Measurements from ENCODE around the gene LRFN2.

Gene LRFN2

DNA sequence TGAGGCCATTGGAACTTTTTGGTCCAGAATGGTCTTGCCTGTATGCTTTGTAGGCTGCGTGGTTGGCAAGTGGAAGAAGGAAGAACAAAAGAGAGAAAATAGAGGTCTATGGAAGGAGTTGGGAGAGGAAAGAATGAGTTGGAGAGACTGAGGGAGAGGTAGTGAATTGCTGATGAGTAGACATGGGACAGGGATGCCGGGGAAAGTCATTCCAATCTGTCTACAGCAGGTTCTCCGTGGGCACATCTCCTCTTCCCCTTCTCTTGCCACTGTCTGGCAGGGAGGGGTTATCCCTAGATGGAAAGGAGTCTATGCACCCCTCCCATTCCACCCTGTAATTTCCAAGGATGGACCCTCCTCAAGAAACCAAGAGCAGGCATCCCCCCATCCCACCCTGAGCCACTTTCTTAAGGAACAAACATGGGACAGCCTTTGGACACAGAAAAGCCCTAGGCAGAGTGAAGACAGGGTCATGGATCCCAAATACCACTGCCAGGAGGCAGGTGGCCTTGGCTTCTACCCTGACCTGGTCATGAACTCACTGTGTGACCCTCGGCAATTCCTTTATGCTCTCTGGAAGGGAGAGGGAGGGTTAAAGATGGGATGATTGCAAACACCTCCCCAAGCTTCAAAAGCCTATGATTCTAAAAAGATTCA lies 196.9 kb downstream of the LRFN2 start:
- DNase-seq (ENCODE audit: insufficient read length, low spot score) (no peak), FAIRE-seq (no peak)
- TF ChIP-seq POU2F2 (IDR thresholded peaks at IDR 0.05; ENCODE audit: low read depth, low read length) (no peak), POLR2A (IDR thresholded peaks at IDR 0.05; ENCODE audit: low read depth, low read length) (no peak), PAX5 (IDR thresholded peaks at IDR 0.05; ENCODE audit: insufficient read depth, low read length, severe bottlenecking) (no peak), POLR2AphosphoS5 (IDR thresholded peaks at IDR 0.05; ENCODE audit: low read depth, low read length) (no peak), TAF1 (IDR thresholded peaks at IDR 0.05; ENCODE audit: low read depth, low read length) (no peak), SPI1 (IDR thresholded peaks at IDR 0.05; ENCODE audit: low read depth, low read length) (no peak)

DNA sequence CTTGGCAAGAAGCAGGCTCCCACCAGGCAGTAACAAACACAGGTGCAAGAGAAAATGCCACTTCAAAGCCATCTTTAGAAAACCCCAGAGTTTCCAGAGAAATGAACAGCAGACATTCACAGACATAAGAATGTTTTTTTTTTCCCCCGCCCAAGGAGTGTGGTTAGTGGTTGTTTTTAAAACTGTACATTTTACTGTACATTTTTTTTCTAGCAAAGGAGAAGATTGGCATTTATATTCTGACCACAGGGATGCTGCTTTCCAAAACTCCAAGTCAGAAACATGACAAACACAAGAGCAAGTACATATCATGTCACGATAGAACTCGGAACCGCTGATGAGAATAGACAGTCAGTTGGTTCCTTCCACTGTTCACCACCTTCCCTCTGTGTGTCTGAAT lies 197.9 kb downstream of the LRFN2 start:
- FAIRE-seq (no peak), DNase-seq (ENCODE audit: insufficient read length, low spot score) (no peak)
- TF ChIP-seq SPI1 (IDR thresholded peaks at IDR 0.05; ENCODE audit: low read depth, low read length): no peak

DNA sequence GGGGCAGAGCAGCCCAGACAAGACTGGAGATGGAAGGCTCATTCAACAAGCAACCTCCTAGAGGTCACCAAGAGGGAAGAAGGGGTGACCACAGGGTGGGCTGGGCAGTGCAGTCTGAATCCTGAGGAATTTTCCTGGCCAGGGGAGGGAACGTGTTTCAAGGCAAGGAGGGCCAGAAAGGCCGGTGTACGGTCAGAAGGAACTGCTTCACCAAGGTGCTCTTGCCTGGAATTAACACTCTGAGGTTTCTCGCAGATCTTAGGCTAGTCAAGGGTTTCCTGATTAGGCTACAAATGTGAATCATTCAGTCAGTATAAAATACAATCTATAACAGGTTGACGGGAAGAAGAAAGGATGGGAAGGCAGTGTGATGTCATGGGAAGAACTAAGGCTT lies 199.3 kb downstream of the LRFN2 start:
- DNase-seq (ENCODE audit: insufficient read length, low spot score) (no peak), FAIRE-seq (no peak)
- TF ChIP-seq SPI1 (IDR thresholded peaks at IDR 0.05; ENCODE audit: low read depth, low read length) (no peak), POLR2AphosphoS5 (IDR thresholded peaks at IDR 0.05; ENCODE audit: low read depth, low read length) (no peak), POLR2A (IDR thresholded peaks at IDR 0.05; ENCODE audit: low read depth, low read length) (no peak), TAF1 (IDR thresholded peaks at IDR 0.05; ENCODE audit: low read depth, low read length) (no peak)

DNA sequence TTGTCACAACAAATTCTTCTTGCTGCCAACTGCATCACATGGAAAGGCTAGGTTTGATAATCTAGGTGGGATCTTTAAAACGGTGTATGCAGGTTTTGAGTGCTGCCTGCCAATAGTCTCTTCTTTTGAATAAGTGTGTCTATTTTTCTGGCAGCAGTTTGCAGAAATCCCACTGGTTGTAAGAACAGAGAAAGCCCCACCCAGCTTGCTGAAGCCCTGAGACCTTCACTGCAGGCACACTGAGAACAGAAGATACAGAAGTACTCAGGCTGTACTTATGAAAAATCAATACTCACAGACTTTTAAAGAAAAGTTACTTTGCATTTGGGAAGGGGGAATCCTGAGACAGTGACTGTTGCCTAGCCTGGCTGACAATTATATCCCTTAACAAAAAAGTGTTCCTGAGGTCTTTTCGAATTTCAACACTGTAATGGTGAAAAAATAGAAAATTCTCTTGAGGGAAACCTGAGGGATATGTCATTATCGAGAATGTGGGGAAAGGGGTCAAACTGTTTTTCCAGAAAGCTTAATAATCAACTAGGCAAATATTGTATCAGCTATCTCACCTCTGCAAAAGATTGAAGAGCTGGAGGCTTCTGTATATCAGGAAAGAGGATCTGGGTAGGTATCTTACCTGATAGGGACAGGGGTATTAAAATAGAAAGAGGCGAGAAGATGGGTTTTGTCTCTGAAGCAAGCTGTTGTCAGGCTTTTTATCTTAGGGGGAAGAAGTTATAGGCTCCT lies 199.9 kb downstream of the LRFN2 start:
- TF ChIP-seq POLR2A (IDR thresholded peaks at IDR 0.05; ENCODE audit: low read depth, low read length) (no peak), SPI1 (IDR thresholded peaks at IDR 0.05; ENCODE audit: low read depth, low read length) (no peak), PAX5 (IDR thresholded peaks at IDR 0.05; ENCODE audit: insufficient read depth, low read length, severe bottlenecking) (no peak), POU2F2 (IDR thresholded peaks at IDR 0.05; ENCODE audit: low read depth, low read length) (no peak), POLR2AphosphoS5 (IDR thresholded peaks at IDR 0.05; ENCODE audit: low read depth, low read length) (no peak), TAF1 (IDR thresholded peaks at IDR 0.05; ENCODE audit: low read depth, low read length) (no peak)
- DNase-seq (ENCODE audit: insufficient read length, low spot score) (no peak), FAIRE-seq (no peak)

DNA sequence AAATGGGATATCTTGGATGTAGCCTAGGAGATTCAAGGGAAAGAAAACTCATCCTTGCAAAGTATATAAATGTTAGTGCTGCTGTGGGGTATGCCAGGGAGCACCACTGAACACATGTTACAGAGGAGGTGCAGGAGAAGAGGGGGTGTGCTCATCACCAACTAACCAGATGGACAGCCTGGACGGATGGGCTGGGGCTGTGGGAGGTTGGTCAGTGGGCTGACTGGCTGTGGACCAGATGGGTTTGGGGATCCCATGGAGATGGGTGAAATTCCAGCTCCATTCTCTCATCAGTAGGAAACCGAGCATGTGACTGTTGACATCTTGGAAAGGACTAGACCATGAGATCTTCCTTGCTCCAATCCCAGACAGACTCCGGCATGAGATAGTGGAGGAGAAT lies 201.0 kb downstream of the LRFN2 start:
- FAIRE-seq: no peak
- TF ChIP-seq POLR2AphosphoS5 (IDR thresholded peaks at IDR 0.05; ENCODE audit: low read depth, low read length) (no peak), TAF1 (IDR thresholded peaks at IDR 0.05; ENCODE audit: low read depth, low read length) (no peak), POU2F2 (IDR thresholded peaks at IDR 0.05; ENCODE audit: low read depth, low read length) (no peak), POLR2A (IDR thresholded peaks at IDR 0.05; ENCODE audit: low read depth, low read length) (no peak), PAX5 (IDR thresholded peaks at IDR 0.05; ENCODE audit: insufficient read depth, low read length, severe bottlenecking) (no peak), SPI1 (IDR thresholded peaks at IDR 0.05; ENCODE audit: low read depth, low read length) (no peak)
- no peak for DNase-seq (ENCODE audit: insufficient read length, low spot score)

DNA sequence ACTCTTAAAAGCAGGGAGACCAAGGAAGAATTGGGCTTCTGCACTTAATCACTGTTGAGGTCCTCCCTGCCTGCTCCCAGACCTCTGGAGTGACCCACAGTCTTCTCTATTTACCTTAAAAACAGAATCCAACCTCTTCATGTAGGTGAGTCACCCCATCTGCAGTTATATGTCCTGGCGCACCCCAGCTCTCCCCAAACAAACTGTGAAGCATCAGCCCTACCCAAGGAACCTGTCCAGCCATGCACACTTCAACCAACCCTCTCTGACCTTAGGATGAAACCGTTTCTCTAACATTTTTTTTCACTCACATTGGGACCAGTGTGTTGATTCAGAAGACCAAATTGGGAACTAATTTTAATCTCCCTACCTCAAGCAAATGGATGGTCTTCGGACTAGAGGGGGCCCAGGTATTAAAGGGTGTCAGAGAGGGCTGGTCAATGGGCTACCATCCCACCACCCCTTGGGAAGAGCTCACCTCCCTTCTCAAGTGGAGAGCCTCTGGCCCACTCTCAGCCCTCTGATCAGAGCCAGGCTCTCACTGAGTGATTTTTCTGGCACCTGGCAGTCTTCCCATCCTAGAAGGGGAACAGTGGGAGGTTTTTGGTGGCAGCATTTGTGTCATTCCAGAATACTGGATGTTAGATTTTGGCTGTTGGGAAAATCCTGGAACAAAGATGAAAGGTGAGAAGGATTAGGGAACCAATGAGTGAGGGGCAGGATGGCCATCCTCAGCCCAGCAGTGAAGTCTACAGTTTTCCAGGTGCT lies 203.6 kb downstream of the LRFN2 start:
- DNase-seq (ENCODE audit: insufficient read length, low spot score) (no peak), FAIRE-seq (no peak)

DNA sequence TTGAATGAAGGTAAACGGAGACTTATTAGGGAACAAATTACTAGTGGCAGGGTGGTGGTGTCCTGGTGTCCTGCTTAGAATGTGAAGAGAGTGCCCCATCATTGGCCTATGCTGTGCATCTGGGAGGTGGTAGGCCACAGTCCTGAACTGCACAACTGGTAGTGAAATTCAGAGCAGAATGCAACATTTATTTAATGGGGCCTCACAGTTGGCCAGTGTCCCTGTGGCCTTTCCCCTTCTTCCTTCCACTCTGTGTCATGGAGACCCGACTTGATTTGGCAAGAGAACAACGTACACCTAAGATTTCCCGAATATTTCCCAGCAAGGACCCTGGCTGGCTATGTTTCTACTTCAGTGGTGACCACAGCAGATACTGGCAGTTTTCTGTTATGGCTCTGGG lies 206.9 kb downstream of the LRFN2 start:
- FAIRE-seq (no peak), DNase-seq (ENCODE audit: insufficient read length, low spot score) (no peak)
- no peak for TF ChIP-seq SPI1 (IDR thresholded peaks at IDR 0.05; ENCODE audit: low read depth, low read length)
- TF ChIP-seq PAX5 (IDR thresholded peaks at IDR 0.05; ENCODE audit: insufficient read depth, low read length, severe bottlenecking): no peak
- no peak for TF ChIP-seq TAF1 (IDR thresholded peaks at IDR 0.05; ENCODE audit: low read depth, low read length)
- TF ChIP-seq POLR2A (IDR thresholded peaks at IDR 0.05; ENCODE audit: low read depth, low read length): no peak
- no peak for TF ChIP-seq POU2F2 (IDR thresholded peaks at IDR 0.05; ENCODE audit: low read depth, low read length)
- no peak for TF ChIP-seq POLR2AphosphoS5 (IDR thresholded peaks at IDR 0.05; ENCODE audit: low read depth, low read length)

More for the DNA sequence above, 203.6 kb downstream of the LRFN2 start:
- TF ChIP-seq PAX5 (IDR thresholded peaks at IDR 0.05; ENCODE audit: insufficient read depth, low read length, severe bottlenecking) (no peak), SPI1 (IDR thresholded peaks at IDR 0.05; ENCODE audit: low read depth, low read length) (no peak), POLR2A (IDR thresholded peaks at IDR 0.05; ENCODE audit: low read depth, low read length) (no peak), TAF1 (IDR thresholded peaks at IDR 0.05; ENCODE audit: low read depth, low read length) (no peak), POLR2AphosphoS5 (IDR thresholded peaks at IDR 0.05; ENCODE audit: low read depth, low read length) (no peak), POU2F2 (IDR thresholded peaks at IDR 0.05; ENCODE audit: low read depth, low read length) (no peak)

DNA sequence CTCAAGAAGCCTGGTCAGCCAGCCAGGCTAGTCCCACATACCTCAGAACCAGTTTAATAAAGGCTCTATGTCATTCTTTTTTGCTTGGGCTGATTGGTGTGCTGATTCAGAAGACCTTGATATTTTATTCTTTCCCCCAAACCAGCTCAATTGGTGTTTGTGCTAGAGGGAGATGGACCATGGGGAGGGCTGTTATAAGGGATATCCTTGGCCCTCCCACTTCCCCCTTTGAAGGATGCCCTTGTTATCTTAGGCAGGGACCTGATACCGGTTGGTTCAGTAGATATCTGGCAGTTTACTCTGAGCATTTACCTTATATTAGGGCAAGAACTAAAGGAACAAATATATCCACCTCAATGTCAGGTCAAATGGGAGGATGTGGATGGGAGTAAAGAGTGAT lies 207.4 kb downstream of the LRFN2 start:
- FAIRE-seq (no peak), DNase-seq (ENCODE audit: insufficient read length, low spot score) (no peak)
- TF ChIP-seq PAX5 (IDR thresholded peaks at IDR 0.05; ENCODE audit: insufficient read depth, low read length, severe bottlenecking) (no peak), POLR2AphosphoS5 (IDR thresholded peaks at IDR 0.05; ENCODE audit: low read depth, low read length) (no peak), POU2F2 (IDR thresholded peaks at IDR 0.05; ENCODE audit: low read depth, low read length) (no peak), POLR2A (IDR thresholded peaks at IDR 0.05; ENCODE audit: low read depth, low read length) (no peak), TAF1 (IDR thresholded peaks at IDR 0.05; ENCODE audit: low read depth, low read length) (no peak), SPI1 (IDR thresholded peaks at IDR 0.05; ENCODE audit: low read depth, low read length) (no peak)

DNA sequence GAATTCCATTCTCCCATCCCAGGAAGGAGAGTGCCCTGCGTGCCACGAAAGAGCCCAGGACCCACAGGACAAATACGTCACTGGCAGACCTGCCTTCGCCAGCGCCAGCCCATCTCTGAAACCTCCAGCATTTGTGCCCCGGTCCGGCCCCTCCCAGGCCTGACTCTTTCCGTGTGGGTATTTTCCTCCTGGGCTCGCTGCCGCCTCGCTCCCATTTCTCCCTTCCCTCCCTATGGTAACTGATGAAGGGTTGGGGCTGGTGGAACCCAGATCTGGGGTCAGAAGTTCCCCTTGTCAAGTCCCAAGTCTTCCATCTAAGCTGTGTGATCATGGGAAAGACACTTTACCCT lies 208.5 kb downstream of the LRFN2 start:
- FAIRE-seq: no peak
- TF ChIP-seq TAF1 (IDR thresholded peaks at IDR 0.05; ENCODE audit: low read depth, low read length): no peak
- no peak for TF ChIP-seq SPI1 (IDR thresholded peaks at IDR 0.05; ENCODE audit: low read depth, low read length)
- no peak for TF ChIP-seq POLR2A (IDR thresholded peaks at IDR 0.05; ENCODE audit: low read depth, low read length)
- TF ChIP-seq PAX5 (IDR thresholded peaks at IDR 0.05; ENCODE audit: insufficient read depth, low read length, severe bottlenecking): no peak
- no peak for TF ChIP-seq POU2F2 (IDR thresholded peaks at IDR 0.05; ENCODE audit: low read depth, low read length)

More for the DNA sequence above, 208.5 kb downstream of the LRFN2 start:
- no peak for DNase-seq (ENCODE audit: insufficient read length, low spot score)

All from GM12891 (cell line).